Fibroblast of mammary gland (primary cell): ENCODE data around the gene CD69.

Source experiments
- DNase-seq: peaks from one replicate; pipeline ENCODE4 v3.0.0-alpha.2; 2010; ENCODE audit warnings: low read depth
- H3K4me3 ChIP-seq: 2 replicates; pipeline ENCODE4 v1.5.1; 2011; ENCODE audit warnings: low read depth, mild to moderate bottlenecking, low read length, moderate library complexity; ENCODE audit not compliant: control insufficient read depth
- CTCF ChIP-seq: conservative IDR thresholded peaks from 2 replicates; pipeline ENCODE4 v1.5.1; 2011; ENCODE audit warnings: low read depth, low read length, inconsistent platforms; ENCODE audit not compliant: control insufficient read depth, insufficient read depth

Gene CD69

GRCh38 chr12:9760120-9760519, 581 bp downstream of the CD69 start:
- no peak for TF ChIP-seq CTCF
- H3K4me3 ChIP-seq: no peak overlapping the region
- DNase-seq: no peak

- no peak for TF ChIP-seq CTCF
- DNase-seq: no peak
- H3K4me3 ChIP-seq: no peak overlapping the region
Measured at GRCh38 chr12:9759694-9760093, 1.0 kb downstream of the CD69 start.

GRCh38 chr12:9758119-9758518, 2.6 kb downstream of the CD69 start:
- no peak overlapping the region for H3K4me3 ChIP-seq
- no peak for TF ChIP-seq CTCF
- no peak for DNase-seq

GRCh38 chr12:9757433-9758025, 3.2 kb downstream of the CD69 start:
- TF ChIP-seq CTCF: no peak
- DNase-seq: no peak
- H3K4me3 ChIP-seq: no peak overlapping the region

- no peak for TF ChIP-seq CTCF
- H3K4me3 ChIP-seq: no peak overlapping the region
- no peak for DNase-seq
Measured at GRCh38 chr12:9756706-9757105, 4.0 kb downstream of the CD69 start.

GRCh38 chr12:9756170-9756569, 4.5 kb downstream of the CD69 start:
- no peak for TF ChIP-seq CTCF
- no peak for DNase-seq
- H3K4me3 ChIP-seq: no peak overlapping the region

GRCh38 chr12:9755567-9755966, 5.1 kb downstream of the CD69 start:
- H3K4me3 ChIP-seq: no peak overlapping the region
- no peak for DNase-seq
- TF ChIP-seq CTCF: no peak
